ENCODE measurements around the gene PLK5.

Gene PLK5

GRCh38 chr19:1554968-1555367 is 31.1 kb downstream of the PLK5 start:
- DNase-seq (ENCODE audit: low read depth in 3 of 3, low spot score in 1 of 3), result no peak

- no peak for DNase-seq (ENCODE audit: low read depth in 3 of 3, low spot score in 1 of 3)
Observed at GRCh38 chr19:1555487-1556389, 31.9 kb downstream of the PLK5 start.

- DNase-seq (ENCODE audit: low read depth in 3 of 3, low spot score in 1 of 3), result no peak
Observed at GRCh38 chr19:1556390-1557070, 32.7 kb downstream of the PLK5 start.

GRCh38 chr19:1558552-1558951 is 34.7 kb downstream of the PLK5 start:
- DNase-seq (ENCODE audit: low read depth in 3 of 3, low spot score in 1 of 3), result no peak

- no peak for DNase-seq (ENCODE audit: low read depth in 3 of 3, low spot score in 1 of 3)
Observed at GRCh38 chr19:1560286-1560882, 36.5 kb downstream of the PLK5 start.

- DNase-seq (ENCODE audit: low read depth in 3 of 3, low spot score in 1 of 3), result no peak
Observed at GRCh38 chr19:1561236-1561842, 37.5 kb downstream of the PLK5 start.

GRCh38 chr19:1563251-1563650 is 39.4 kb downstream of the PLK5 start:
- no peak for DNase-seq (ENCODE audit: low read depth in 3 of 3, low spot score in 1 of 3)

- DNase-seq (ENCODE audit: low read depth in 3 of 3, low spot score in 1 of 3), result no peak
Observed at GRCh38 chr19:1566392-1567115, 42.7 kb downstream of the PLK5 start.

GRCh38 chr19:1567116-1567847 is 43.4 kb downstream of the PLK5 start:
- DNase-seq (ENCODE audit: low read depth in 3 of 3, low spot score in 1 of 3), result no peak

- DNase-seq (ENCODE audit: low read depth in 3 of 3, low spot score in 1 of 3), result no peak
Observed at GRCh38 chr19:1567848-1568227, 44.0 kb downstream of the PLK5 start.

GRCh38 chr19:1568320-1569019 is 44.6 kb downstream of the PLK5 start, which contains the start of gene MEX3D:
MEX3D (minus strand) TSS chr19:1568325; CDS start chr19:1568058, 267 bp downstream.
- peak; percentile 64 to 77 (median 68) for DNase-seq (ENCODE audit: low read depth in 3 of 3, low spot score in 1 of 3)

GRCh38 chr19:1569997-1570396 is 46.1 kb downstream of the PLK5 start:
- DNase-seq (ENCODE audit: low read depth in 3 of 3, low spot score in 1 of 3), result no peak

- no peak for DNase-seq (ENCODE audit: low read depth in 3 of 3, low spot score in 1 of 3)
Observed at GRCh38 chr19:1570836-1571235, 47.0 kb downstream of the PLK5 start.

- DNase-seq (ENCODE audit: low read depth in 3 of 3, low spot score in 1 of 3), result no peak
Observed at GRCh38 chr19:1571358-1571757, 47.5 kb downstream of the PLK5 start.

GRCh38 chr19:1572795-1573194 is 48.9 kb downstream of the PLK5 start:
- no peak for DNase-seq (ENCODE audit: low read depth in 3 of 3, low spot score in 1 of 3)

GRCh38 chr19:1574354-1575136 is 50.7 kb downstream of the PLK5 start:
- no peak for DNase-seq (ENCODE audit: low read depth in 3 of 3, low spot score in 1 of 3)

- DNase-seq (ENCODE audit: low read depth in 3 of 3, low spot score in 1 of 3), result no peak
Observed at GRCh38 chr19:1575323-1576241, 51.7 kb downstream of the PLK5 start.

All from stimulated activated CD4-positive, alpha-beta T cell treated with anti-CD3 and anti-CD28 coated beads, TNF-alpha, amount 100 ng/mL, for 1 hour (primary cell).